H1 (cell line): Measurements from ENCODE around the gene ITGB5. TPM values are rescaled to one million over a fixed set of nuclear protein-coding genes. Genes with fewer than 3 reads are reported as not detected.

Source experiments
- GABPA ChIP-seq: IDR thresholded peaks from 2 replicates; pipeline ENCODE4 v1.6.1; 2011; ENCODE audit warnings: mild to moderate bottlenecking, low read length, moderate library complexity, borderline replicate concordance; ENCODE audit not compliant: insufficient read depth
- SUZ12 ChIP-seq: fragments of 200-600 bp; sonication (generic); IDR thresholded peaks from 2 replicates; pipeline ENCODE4 v1.6.1; 2012; ENCODE audit warnings: mild to moderate bottlenecking, inconsistent platforms, low read length, moderate library complexity, mixed read lengths
- TEAD4 ChIP-seq: IDR thresholded peaks from 2 replicates; pipeline ENCODE4 v1.6.1; 2012; ENCODE audit warnings: low read depth, low read length, inconsistent platforms, mixed read lengths
- polyA plus RNA-seq, 7 experiments: library from polyadenylated mRNA; depleted of rRNA in 3 of 7; stranded (reverse) in 5 of 7; unstranded in 2 of 7; fragments of >200 nt in 5 of 7; fragments of 200-250 nt in 2 of 7; gene quantifications; 1 replicate in 5 of 7; 2 replicates in 1 of 7; 4 replicates in 1 of 7; pipeline versions ENCODE4 v1.2.1 to v1.2.3, GENCODE V29; 2011 to 2013; ENCODE audit warnings: missing spikeins in 2 of 7, mixed read lengths in 2 of 7
- total RNA-seq: library from RNA; stranded (reverse); fragmentation: NEBNext Ultra II Directional; extraction: Animal tissue kit (Norgen Biotek cat#: 25700); gene quantifications from 2 replicates; pipeline ENCODE4 v1.2.1, GENCODE V29; 2021

ITGB5 gene
- total and polyA plus RNA-seq, 2 of the 8 experiments (the other 6 are each of a cell fraction or from before 2014, with no cell fraction given): 101 to 268 TPM

- TF ChIP-seq SUZ12 (no peak), GABPA (no peak), TEAD4 (no peak)
These were observed 84.5 kb downstream of the ITGB5 start (continued) for GRCh38 chr3:124802702-124803101.
